HEK293T (cell line): ENCODE measurements around the gene PPP1R1A.

Experiments used
- CTCF ChIA-PET: fragments of 350-600 bp; formaldehyde crosslinking; extraction: SDS; loops from one replicate; lab custom pipeline; 2021; ENCODE audit warnings: antibody characterized with exemption, inconsistent platforms; lab: Yijun Ruan, JAX
- POLR2A ChIA-PET: fragments of 350-600 bp; formaldehyde crosslinking; extraction: SDS; loops from one replicate; lab custom pipeline; 2020; ENCODE audit warnings: antibody characterized with exemption, inconsistent platforms; lab: Yijun Ruan, JAX
- DNase-seq: peaks from one replicate; pipeline ENCODE4 v3.0.0; 2012; ENCODE audit warnings: mixed read lengths; ENCODE audit errors: extremely low spot score
- ARNT ChIP-seq: fragments of 450-650 bp; IDR thresholded peaks from 2 replicates; pipeline ENCODE4 v1.6.1; 2017; ENCODE audit warnings: mild to moderate bottlenecking
- BHLHE40 ChIP-seq: fragments of 450-650 bp; IDR thresholded peaks from 2 replicates; pipeline ENCODE4 v1.6.1; 2016; ENCODE audit warnings: mild to moderate bottlenecking, moderate library complexity, borderline replicate concordance
- CTBP1 ChIP-seq: fragments of 450-650 bp; IDR thresholded peaks from 2 replicates; pipeline ENCODE4 v1.6.1; 2016; ENCODE audit warnings: borderline replicate concordance
- ELF4 ChIP-seq: fragments of 450-650 bp; IDR thresholded peaks from 2 replicates; pipeline ENCODE4 v1.6.1; 2017; ENCODE audit warnings: antibody characterized with exemption
- FOXA1 ChIP-seq: fragments of 450-650 bp; IDR thresholded peaks from 2 replicates; pipeline ENCODE4 v1.6.1; 2016; ENCODE audit warnings: mild to moderate bottlenecking
- FOXK2 ChIP-seq: fragments of 450-650 bp; IDR thresholded peaks from 2 replicates; pipeline ENCODE4 v1.6.1; 2016; ENCODE audit warnings: mild to moderate bottlenecking
- FOXM1 ChIP-seq: fragments of 450-650 bp; IDR thresholded peaks from 2 replicates; pipeline ENCODE4 v1.6.1; 2017; ENCODE audit warnings: mild to moderate bottlenecking, borderline replicate concordance
- HDGF ChIP-seq: fragments of 450-650 bp; IDR thresholded peaks from 2 replicates; pipeline ENCODE4 v1.6.1; 2017; ENCODE audit warnings: antibody characterized with exemption, borderline replicate concordance
- L3MBTL2 ChIP-seq: fragments of 450-650 bp; conservative IDR thresholded peaks from 2 replicates; pipeline ENCODE4 v1.6.1; 2016; ENCODE audit warnings: mild to moderate bottlenecking
- LEF1 ChIP-seq: fragments of 450-650 bp; IDR thresholded peaks from 2 replicates; pipeline ENCODE4 v1.6.1; 2017; ENCODE audit warnings: mild to moderate bottlenecking, borderline replicate concordance
- NFRKB ChIP-seq: fragments of 450-650 bp; IDR thresholded peaks from 2 replicates; pipeline ENCODE4 v1.6.1; 2016; ENCODE audit warnings: mild to moderate bottlenecking, moderate library complexity
- SP1 ChIP-seq: fragments of 450-650 bp; IDR thresholded peaks from 2 replicates; pipeline ENCODE4 v1.6.1; 2017
- SUZ12 ChIP-seq: fragments of 450-650 bp; IDR thresholded peaks from 2 replicates; pipeline ENCODE4 v1.6.1; 2016; ENCODE audit warnings: mild to moderate bottlenecking
- TARDBP ChIP-seq: fragments of 450-650 bp; IDR thresholded peaks from 2 replicates; pipeline ENCODE4 v1.6.1; 2016
- ZNF384 ChIP-seq: fragments of 450-650 bp; IDR thresholded peaks from 2 replicates; pipeline ENCODE4 v1.6.1; 2016
- TF ChIP-seq, protein P1 (sequence below): fragments of 450-650 bp; IDR thresholded peaks from 2 replicates; pipeline ENCODE4 v1.6.1; 2016

PPP1R1A gene

DNA sequence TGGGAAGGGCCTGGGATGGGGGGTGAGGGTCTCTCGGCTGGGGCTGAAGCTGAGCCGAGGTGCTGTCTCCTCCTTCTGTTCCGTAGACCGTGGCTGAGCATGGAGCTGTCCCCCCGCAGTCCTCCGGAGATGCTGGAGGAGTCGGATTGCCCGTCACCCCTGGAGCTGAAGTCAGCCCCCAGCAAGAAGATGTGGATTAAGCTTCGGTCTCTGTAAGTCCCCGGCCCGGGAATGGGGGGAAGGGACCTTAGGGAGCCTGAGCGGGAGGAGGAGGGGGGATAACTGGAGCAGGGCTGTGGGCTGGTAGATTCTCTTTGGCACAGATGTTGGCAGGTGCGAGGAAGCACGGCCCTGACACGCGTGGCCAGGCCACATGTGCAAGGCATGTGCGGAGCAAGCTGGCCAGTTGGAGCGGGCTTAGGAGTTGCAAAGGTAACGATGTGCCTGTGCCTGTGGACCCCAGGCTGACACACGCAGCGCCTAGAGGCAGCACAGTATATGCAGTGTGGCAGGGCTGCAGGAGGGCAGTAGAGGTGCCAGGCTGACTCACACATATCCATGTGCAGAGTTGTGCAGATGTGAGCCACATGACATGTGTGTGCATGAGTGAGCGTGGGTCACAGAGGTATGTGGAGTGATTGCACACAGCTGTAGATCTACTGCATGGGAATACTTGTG lies 38.5 kb downstream of the PPP1R1A start:
- TF ChIP-seq L3MBTL2, result no peak
- no peak for TF ChIP-seq FOXK2
- no peak for TF ChIP-seq CTBP1
- no peak for TF ChIP-seq FOXM1
- no peak for TF ChIP-seq HDGF
- no peak for TF ChIP-seq LEF1
- TF ChIP-seq ARNT, result no peak
- no peak for DNase-seq
- POLR2A ChIA-PET, result interaction anchor here (0.9 to 1.2 kb wide), 3 partner anchors 10 to 39 kb away, joined by 3 to 4 read pairs (median 3); partner anchors contain the start of gene PPP1R1A
- CTCF ChIA-PET, result interaction anchor here (0.5 to 1.2 kb wide), 4 partner anchors 23 to 139 kb away, joined by 3 to 5 read pairs (median 4); no protein-coding TSS in a partner anchor

DNA sequence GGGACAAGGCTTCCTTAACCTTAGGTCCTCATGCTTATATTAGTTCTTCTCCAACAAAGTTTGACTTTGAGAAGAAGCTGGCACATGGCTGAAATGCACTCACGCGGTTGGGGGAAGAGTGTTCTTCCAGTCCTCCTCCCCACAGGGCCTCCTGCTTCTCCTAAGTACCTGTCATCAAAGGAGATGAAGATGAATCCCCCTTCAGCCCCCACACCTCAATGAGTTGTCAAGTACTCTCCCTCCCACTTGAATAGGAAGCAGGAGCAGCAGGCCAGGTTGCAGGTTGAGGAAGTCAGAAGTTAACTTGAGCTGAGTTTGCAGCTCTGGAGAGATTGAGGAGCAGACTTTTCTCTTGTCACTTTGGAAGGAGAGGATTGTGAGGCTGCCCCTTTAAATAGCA lies 41.9 kb downstream of the PPP1R1A start:
- DNase-seq, result no peak
- POLR2A ChIA-PET, result no interaction called here
- TF ChIP-seq FOXK2, result no peak
- no peak for TF ChIP-seq FOXA1
- no peak for TF ChIP-seq L3MBTL2
- no peak for TF ChIP-seq HDGF
- TF ChIP-seq ARNT, result no peak
- TF ChIP-seq FOXM1, result no peak
- TF ChIP-seq SP1, result no peak
- no peak for TF ChIP-seq LEF1
- no peak for TF ChIP-seq NFRKB
- no peak for TF ChIP-seq SUZ12
- TF ChIP-seq, protein P1, sequence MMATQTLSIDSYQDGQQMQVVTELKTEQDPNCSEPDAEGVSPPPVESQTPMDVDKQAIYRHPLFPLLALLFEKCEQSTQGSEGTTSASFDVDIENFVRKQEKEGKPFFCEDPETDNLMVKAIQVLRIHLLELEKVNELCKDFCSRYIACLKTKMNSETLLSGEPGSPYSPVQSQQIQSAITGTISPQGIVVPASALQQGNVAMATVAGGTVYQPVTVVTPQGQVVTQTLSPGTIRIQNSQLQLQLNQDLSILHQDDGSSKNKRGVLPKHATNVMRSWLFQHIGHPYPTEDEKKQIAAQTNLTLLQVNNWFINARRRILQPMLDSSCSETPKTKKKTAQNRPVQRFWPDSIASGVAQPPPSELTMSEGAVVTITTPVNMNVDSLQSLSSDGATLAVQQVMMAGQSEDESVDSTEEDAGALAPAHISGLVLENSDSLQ, result no peak
- TF ChIP-seq ZNF384, result no peak
- no peak for TF ChIP-seq CTBP1
- CTCF ChIA-PET, result interaction anchor here (0.6 to 1.0 kb wide), 2 partner anchors 19 to 70 kb away, joined by 3 to 4 read pairs; no protein-coding TSS in a partner anchor

DNA sequence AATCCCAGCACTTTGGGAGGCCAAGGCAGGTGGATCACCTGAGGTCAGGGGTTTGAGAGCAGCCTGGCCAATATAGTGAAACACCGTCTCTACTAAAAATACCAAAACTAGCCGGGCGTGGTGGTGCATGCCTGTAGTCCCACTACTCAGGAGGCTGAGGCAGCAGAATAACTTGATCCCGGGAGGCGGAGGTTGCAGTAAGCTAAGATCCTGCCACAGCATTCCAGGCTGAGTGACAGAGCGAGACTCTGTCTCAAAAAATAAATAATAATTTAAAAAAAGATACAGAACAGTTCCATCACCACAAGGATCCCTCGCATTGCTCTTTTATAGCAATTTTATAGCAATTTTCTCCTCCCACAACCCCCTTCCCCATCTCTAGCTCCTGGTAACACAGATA lies 43.7 kb downstream of the PPP1R1A start:
- DNase-seq, result no peak
- CTCF ChIA-PET, result no interaction called here
- TF ChIP-seq FOXA1, result no peak
- no peak for TF ChIP-seq SUZ12
- no peak for TF ChIP-seq LEF1
- TF ChIP-seq ELF4, result no peak
- TF ChIP-seq, protein P1, result no peak
- no peak for TF ChIP-seq ZNF384
- no peak for TF ChIP-seq NFRKB
- TF ChIP-seq ARNT, result no peak
- no peak for TF ChIP-seq FOXK2
- no peak for TF ChIP-seq BHLHE40
- TF ChIP-seq SP1, result no peak
- TF ChIP-seq L3MBTL2, result no peak
- TF ChIP-seq HDGF, result no peak
- TF ChIP-seq CTBP1, result no peak
- no peak for TF ChIP-seq TARDBP
- TF ChIP-seq FOXM1, result no peak
- POLR2A ChIA-PET, result interaction anchor here (0.8 kb wide), 1 partner anchor 16 kb away, joined by 3 read pairs; no protein-coding TSS in a partner anchor

DNA sequence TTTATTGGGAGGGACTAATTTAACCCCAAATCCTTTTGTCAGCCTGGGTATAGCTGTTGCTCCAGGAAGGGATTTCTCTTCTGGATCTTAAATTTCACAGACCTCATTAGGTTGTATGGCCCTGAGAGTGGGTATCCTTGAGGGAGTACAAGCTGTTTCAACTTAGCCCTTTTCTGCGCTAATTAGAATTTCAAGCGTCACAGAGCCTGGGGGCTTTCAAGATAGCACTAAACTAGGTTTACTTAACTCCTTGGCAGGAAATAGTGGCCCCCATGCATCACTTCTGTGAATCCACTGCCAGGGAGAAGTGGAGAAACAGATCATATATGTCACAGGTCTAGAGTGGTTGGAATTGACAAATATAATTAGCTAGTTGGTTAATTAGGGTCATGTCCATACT lies 44.9 kb downstream of the PPP1R1A start:
- no peak for DNase-seq
- ChIA-PET POLR2A (no interaction called here), CTCF (interaction anchor here (1.7 kb wide), 1 partner anchor 16 kb away, joined by 5 read pairs; no protein-coding TSS in a partner anchor)
- no peak for TF ChIP-seq SUZ12
- TF ChIP-seq, protein P1, result no peak
- TF ChIP-seq CTBP1, result no peak
- no peak for TF ChIP-seq FOXM1
- no peak for TF ChIP-seq ARNT
- TF ChIP-seq BHLHE40, result no peak
- TF ChIP-seq NFRKB, result no peak
- TF ChIP-seq ZNF384, result no peak
- no peak for TF ChIP-seq ELF4
- TF ChIP-seq HDGF, result no peak
- TF ChIP-seq FOXA1, result no peak
- TF ChIP-seq FOXK2, result no peak
- TF ChIP-seq LEF1, result no peak
- no peak for TF ChIP-seq SP1
- TF ChIP-seq L3MBTL2, result no peak
- TF ChIP-seq TARDBP, result no peak

DNA sequence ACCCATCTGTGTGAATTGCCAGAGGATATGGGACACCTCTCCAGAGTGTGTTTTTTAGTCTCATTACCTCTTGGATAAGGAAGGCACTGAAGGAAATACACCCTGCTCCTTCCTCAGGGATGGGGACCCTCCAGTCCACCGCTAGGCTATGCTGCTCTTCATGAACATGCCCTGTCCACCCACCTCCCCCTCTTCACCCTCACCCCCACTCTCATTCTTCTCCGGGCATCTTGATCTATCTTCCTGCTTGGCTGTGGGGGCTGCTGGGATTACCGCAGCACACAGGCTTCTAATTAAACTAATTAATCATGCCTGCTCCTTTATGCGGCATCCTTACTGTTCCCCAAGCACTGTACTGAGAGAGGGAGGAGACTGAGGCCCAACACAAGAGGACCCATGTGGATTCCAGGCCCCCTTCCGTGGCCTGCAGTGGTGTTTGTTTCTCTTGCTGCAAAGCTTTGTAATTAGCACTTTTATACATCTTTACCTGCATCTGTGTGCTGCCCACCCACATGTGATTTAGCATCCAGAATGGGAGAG lies 46.6 kb downstream of the PPP1R1A start:
- CTCF ChIA-PET, result interaction anchor here (1.7 kb wide), 1 partner anchor 15 kb away, joined by 5 read pairs; no protein-coding TSS in a partner anchor
- no peak for DNase-seq
- TF ChIP-seq L3MBTL2 (no peak), SP1 (no peak), ZNF384 (no peak), SUZ12 (no peak), CTBP1 (no peak), LEF1 (no peak), NFRKB (no peak)
- POLR2A ChIA-PET, result no interaction called here
